ENCODE results near the gene SDC3.

- TF ChIP-seq CTCF (IDR thresholded peaks at IDR 0.05) (no peak), ZFX (IDR thresholded peaks at IDR 0.05; ENCODE audit: borderline replicate concordance) (no peak)
Measured at GRCh38 chr1:30895944-30896660, 12.5 kb downstream of the SDC3 start.
